Mesendoderm (in vitro differentiated cells): ENCODE results near the gene RASL12.
A peak's percentile ranks its signal among the peaks of the same experiment; 100 is the strongest.
"Not testable (repeated sequence)": the region's sequence is repeated elsewhere in the genome, so short reads cannot be mapped to it uniquely, and the experiment has no call there.

Experiments
- DNase-seq: peaks from one replicate; pipeline ENCODE4 v3.0.0; 2013
- H2AK5ac ChIP-seq: 2 replicates; pipeline ENCODE4 v1.6.1; 2013; ENCODE audit warnings: low read length, inconsistent platforms
- H2BK120ac ChIP-seq: 2 replicates; pipeline ENCODE4 v1.6.1; 2013; ENCODE audit warnings: low read depth, mild to moderate bottlenecking, low read length, moderate library complexity, mixed read lengths
- H2BK15ac ChIP-seq: replicated peaks from 2 replicates; pipeline ENCODE4 v1.6.1; 2013; ENCODE audit warnings: low read depth, mild to moderate bottlenecking, moderate library complexity
- H2BK5ac ChIP-seq: 2 replicates; pipeline ENCODE4 v1.6.1; 2013; ENCODE audit warnings: low read length, inconsistent platforms
- H3K18ac ChIP-seq: 2 replicates; pipeline ENCODE4 v1.6.1; 2013; ENCODE audit warnings: mild to moderate bottlenecking, low read length, mixed read lengths
- H3K23ac ChIP-seq: one replicate; pipeline ENCODE4 v1.6.1; 2013; ENCODE audit warnings: low read length
- H3K27ac ChIP-seq: 2 replicates; pipeline ENCODE4 v1.5.1; 2013; ENCODE audit warnings: low read depth, mild to moderate bottlenecking, inconsistent platforms, low read length, moderate library complexity
- H3K27me3 ChIP-seq: 2 replicates; pipeline ENCODE4 v1.6.1; 2013; ENCODE audit warnings: low read length, control low read depth, mild to moderate bottlenecking, inconsistent platforms; ENCODE audit not compliant: insufficient read depth, poor library complexity
- H3K36me3 ChIP-seq: 2 replicates; pipeline ENCODE4 v1.6.1; 2013; ENCODE audit warnings: low read length, inconsistent platforms; ENCODE audit not compliant: control insufficient read depth, insufficient read depth
- H3K4ac ChIP-seq: one replicate; pipeline ENCODE4 v1.6.1; 2013; ENCODE audit warnings: low read depth, mild to moderate bottlenecking, low read length, moderate library complexity
- H3K4me1 ChIP-seq: 2 replicates; pipeline ENCODE4 v1.6.1; 2013; ENCODE audit warnings: low read depth, low read length, inconsistent platforms; ENCODE audit not compliant: control insufficient read depth
- H3K4me2 ChIP-seq: 2 replicates; pipeline ENCODE4 v1.6.1; 2013; ENCODE audit warnings: low read length
- H3K4me3 ChIP-seq: 2 replicates; pipeline ENCODE4 v1.5.1; 2013; ENCODE audit warnings: mild to moderate bottlenecking, low read length
- H3K56ac ChIP-seq: one replicate; pipeline ENCODE4 v1.6.1; 2013; ENCODE audit warnings: low read length
- H3K79me1 ChIP-seq: 2 replicates; pipeline ENCODE4 v1.6.1; 2013; ENCODE audit warnings: low read length, inconsistent platforms
- H3K79me2 ChIP-seq: 2 replicates; pipeline ENCODE4 v1.6.1; 2013; ENCODE audit warnings: mild to moderate bottlenecking, low read length; ENCODE audit not compliant: control insufficient read depth, insufficient read depth
- H3K9ac ChIP-seq: 2 replicates; pipeline ENCODE4 v1.6.1; 2013; ENCODE audit warnings: low read length, inconsistent platforms
- H4K5ac ChIP-seq: one replicate; pipeline ENCODE4 v1.6.1; 2013; ENCODE audit warnings: low read length
- H4K8ac ChIP-seq: one replicate; pipeline ENCODE4 v1.6.1; 2013; ENCODE audit warnings: low read depth, mild to moderate bottlenecking, control low read depth, low read length, moderate library complexity
- WGBS: extraction: QIAGEN DNeasy Blood & Tissue Kit; methylation state at CpG from one replicate; pipeline ENCODE4 v1.1.7; 2013; ENCODE audit warnings: low lambda C conversion rate, missing lambda C conversion rate; ENCODE audit not compliant: insufficient coverage; ENCODE audit errors: extremely low coverage; 5-methylcytosine and 5-hydroxymethylcytosine counted together

The RASL12 gene

DNA sequence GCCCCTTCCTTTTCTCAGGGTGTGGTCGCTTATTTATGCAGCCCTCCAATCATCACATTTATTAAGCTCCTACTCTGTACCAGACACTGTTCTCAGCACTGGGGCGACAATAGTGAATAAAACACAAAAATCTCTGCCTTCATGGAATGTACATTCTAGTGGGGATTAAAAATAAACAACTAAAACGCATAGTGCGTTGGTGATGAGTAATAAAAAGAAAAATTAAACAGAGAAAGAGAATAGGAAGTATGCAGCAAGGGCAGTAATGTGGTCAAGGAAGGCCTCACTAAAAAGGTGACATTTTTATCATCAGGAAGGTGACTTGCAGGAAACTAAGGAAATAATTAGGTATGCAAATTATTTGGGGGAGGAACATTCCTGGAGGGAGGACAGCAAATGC lies 17.5 kb downstream of the RASL12 start:
- no peak overlapping the region for H2BK5ac ChIP-seq
- peaks cover 2% of the 10 kb centered on the region for H3K4me1 ChIP-seq
- H3K27me3 ChIP-seq = no peaks in the 10 kb centered on the region
- no peak overlapping the region for H3K27ac ChIP-seq
- no peak overlapping the region for H3K4ac ChIP-seq
- H4K8ac ChIP-seq = no peak overlapping the region
- no peak overlapping the region for H4K5ac ChIP-seq
- H3K23ac ChIP-seq = no peak overlapping the region
- H3K4me3 ChIP-seq = no peak overlapping the region
- H2AK5ac ChIP-seq = no peak overlapping the region
- H3K4me2 ChIP-seq = no peak overlapping the region
- no peak overlapping the region for H3K18ac ChIP-seq
- WGBS = 100% methylated on average over 2 of the region's 4 CpGs
- H3K9ac ChIP-seq = no peak overlapping the region
- H2BK15ac ChIP-seq = no peak overlapping the region
- peaks cover 3% of the 10 kb centered on the region for H3K36me3 ChIP-seq
- DNase-seq = no peak
- no peak overlapping the region for H3K56ac ChIP-seq
- no peak overlapping the region for H2BK120ac ChIP-seq
- no peaks in the 10 kb centered on the region for H3K79me2 ChIP-seq
- no peaks in the 10 kb centered on the region for H3K79me1 ChIP-seq

- no peak overlapping the region for H4K8ac ChIP-seq
- no peak overlapping the region for H3K4me3 ChIP-seq
- no peaks in the 10 kb centered on the region for H3K79me1 ChIP-seq
- H3K4me1 ChIP-seq = peaks cover 2% of the 10 kb centered on the region
- H3K27me3 ChIP-seq = no peaks in the 10 kb centered on the region
- no peak overlapping the region for H3K56ac ChIP-seq
- H2BK15ac ChIP-seq = no peak overlapping the region
- H2BK120ac ChIP-seq = no peak overlapping the region
- no CpG with 5 or more reads among the region's 19 CpGs for whole genome bisulfite sequencing
- no peak overlapping the region for H2AK5ac ChIP-seq
- peak overlapping the region; percentile 93 for H3K4me2 ChIP-seq
- H3K36me3 ChIP-seq = no peaks in the 10 kb centered on the region
- H3K79me2 ChIP-seq = no peaks in the 10 kb centered on the region
- no peak overlapping the region for H4K5ac ChIP-seq
- peak; percentile 97 for DNase-seq
- no peak overlapping the region for H2BK5ac ChIP-seq
- no peak overlapping the region for H3K9ac ChIP-seq
- no peak overlapping the region for H3K4ac ChIP-seq
- H3K23ac ChIP-seq = no peak overlapping the region
- no peak overlapping the region for H3K18ac ChIP-seq
- H3K27ac ChIP-seq = no peak overlapping the region
Measured at GRCh38 chr15:65049418-65049840, 18.4 kb downstream of the RASL12 start.

DNA sequence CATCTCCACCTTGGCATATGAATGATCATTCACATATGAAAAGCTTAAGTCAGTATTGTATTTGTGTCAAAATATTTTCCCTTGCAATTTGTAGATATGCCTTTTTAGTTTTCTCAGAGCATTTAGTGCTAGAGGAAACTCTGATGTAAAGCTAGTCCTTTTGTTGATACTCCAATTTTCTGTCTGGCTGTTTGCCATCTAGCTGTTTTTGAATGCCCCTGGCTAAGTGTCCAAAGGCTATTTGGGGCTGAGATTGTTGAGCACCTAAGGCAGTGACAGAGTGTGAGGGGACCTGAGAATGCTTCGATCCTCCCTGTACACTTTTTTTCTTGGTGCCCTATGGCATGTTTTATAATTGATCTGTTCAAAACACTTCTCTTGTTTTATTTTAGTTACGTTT lies 19.6 kb downstream of the RASL12 start:
- no peak overlapping the region for H2BK5ac ChIP-seq
- H3K4me2 ChIP-seq = no peak overlapping the region
- no peak overlapping the region for H3K4ac ChIP-seq
- H2BK15ac ChIP-seq = no peak overlapping the region
- H3K36me3 ChIP-seq = no peaks in the 10 kb centered on the region
- H3K23ac ChIP-seq = no peak overlapping the region
- no peak for DNase-seq
- H3K4me1 ChIP-seq = peaks cover 2% of the 10 kb centered on the region
- H3K27ac ChIP-seq = no peak overlapping the region
- no peaks in the 10 kb centered on the region for H3K27me3 ChIP-seq
- H2AK5ac ChIP-seq = no peak overlapping the region
- no peaks in the 10 kb centered on the region for H3K79me2 ChIP-seq
- WGBS = no CpG with 5 or more reads among the region's 2 CpGs
- no peaks in the 10 kb centered on the region for H3K79me1 ChIP-seq
- H2BK120ac ChIP-seq = no peak overlapping the region
- no peak overlapping the region for H3K4me3 ChIP-seq
- H4K5ac ChIP-seq = no peak overlapping the region
- H4K8ac ChIP-seq = no peak overlapping the region
- no peak overlapping the region for H3K18ac ChIP-seq
- no peak overlapping the region for H3K9ac ChIP-seq
- no peak overlapping the region for H3K56ac ChIP-seq

DNA sequence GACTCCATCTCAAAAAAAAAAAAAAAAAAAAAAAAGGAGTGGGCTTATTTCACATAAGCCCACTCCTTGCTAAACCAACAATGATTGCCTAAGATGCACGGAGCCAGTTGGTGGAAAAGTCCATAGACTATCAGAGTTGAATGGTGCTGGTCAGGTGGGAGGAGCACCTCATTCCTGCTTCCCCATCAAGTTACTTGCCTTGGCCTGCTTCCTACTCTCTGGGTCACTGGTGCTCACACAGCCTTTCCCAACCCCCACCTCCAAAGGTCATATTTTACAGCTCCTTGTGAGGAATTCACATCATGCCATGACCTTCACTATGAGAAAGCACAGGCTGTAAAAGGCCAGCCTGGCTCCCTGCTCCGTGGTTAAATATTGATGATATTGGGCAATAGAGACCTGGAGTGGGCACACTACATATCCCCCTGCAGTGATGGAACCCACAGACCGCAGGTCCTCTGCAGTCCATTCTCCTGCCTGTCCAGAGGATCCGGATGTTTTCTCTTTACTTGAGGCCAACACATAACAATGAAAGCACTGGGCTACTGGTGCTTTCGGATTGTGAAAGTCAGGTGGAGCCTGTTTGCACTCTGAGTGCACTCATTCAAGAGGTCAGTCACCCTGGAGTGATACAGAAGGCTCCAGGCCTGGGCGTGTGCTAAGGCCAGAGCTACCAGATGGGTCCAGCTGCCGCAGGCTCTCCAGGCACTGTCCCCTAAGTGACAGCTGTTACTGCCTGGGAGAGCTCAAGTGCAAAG lies 22.9 kb downstream of the RASL12 start, which contains the start of gene SLC51B:
TSS of gene SLC51B (plus strand) at position 664 of the 758 bp plus-strand sequence. CDS start 4,618 bp downstream, outside the sequence.
- no peak within 1 kb of the TSS for H3K27ac ChIP-seq
- H4K8ac ChIP-seq = no peak within 1 kb of the TSS
- DNase-seq = no peak
- no peak within 1 kb of the TSS for H3K9ac ChIP-seq
- no peak within 1 kb of the TSS for H3K4ac ChIP-seq
- H3K56ac ChIP-seq = no peak within 1 kb of the TSS
- no peak within 1 kb of the TSS for H3K23ac ChIP-seq
- no CpG with 5 or more reads among the region's 7 CpGs for WGBS
- no peak within 1 kb of the TSS for H2BK5ac ChIP-seq
- H3K18ac ChIP-seq = no peak within 1 kb of the TSS
- H4K5ac ChIP-seq = no peak within 1 kb of the TSS
- no peak within 1 kb of the TSS for H3K4me3 ChIP-seq
- H2AK5ac ChIP-seq = no peak within 1 kb of the TSS
- H2BK15ac ChIP-seq = no peak within 1 kb of the TSS
- H3K4me2 ChIP-seq = no peak within 1 kb of the TSS
- no peaks in the 10 kb centered on the region for H3K27me3 ChIP-seq
- no peak within 1 kb of the TSS for H2BK120ac ChIP-seq
- no peaks in the 10 kb centered on the region for H3K79me2 ChIP-seq
- H3K36me3 ChIP-seq = no peaks in the 10 kb centered on the region
- H3K4me1 ChIP-seq = peaks cover 2% of the 10 kb centered on the region
- H3K79me1 ChIP-seq = no peaks in the 10 kb centered on the region

GRCh38 chr15:65044218-65044617 lies 23.6 kb downstream of the RASL12 start:
- not testable (repeated sequence) for H3K27ac ChIP-seq, H3K4me3 ChIP-seq, H4K5ac ChIP-seq, H3K9ac ChIP-seq, H3K23ac ChIP-seq, H2BK15ac ChIP-seq, H2AK5ac ChIP-seq, H3K18ac ChIP-seq, H3K79me1 ChIP-seq, H2BK5ac ChIP-seq, H3K36me3 ChIP-seq, H3K4ac ChIP-seq, H4K8ac ChIP-seq, H3K4me2 ChIP-seq, H2BK120ac ChIP-seq, H3K56ac ChIP-seq, H3K4me1 ChIP-seq, H3K27me3 ChIP-seq, DNase-seq, H3K79me2 ChIP-seq
- no CpG with 5 or more reads among the region's 5 CpGs for WGBS
